ENCODE results near the gene PRUNE2.

DNA sequence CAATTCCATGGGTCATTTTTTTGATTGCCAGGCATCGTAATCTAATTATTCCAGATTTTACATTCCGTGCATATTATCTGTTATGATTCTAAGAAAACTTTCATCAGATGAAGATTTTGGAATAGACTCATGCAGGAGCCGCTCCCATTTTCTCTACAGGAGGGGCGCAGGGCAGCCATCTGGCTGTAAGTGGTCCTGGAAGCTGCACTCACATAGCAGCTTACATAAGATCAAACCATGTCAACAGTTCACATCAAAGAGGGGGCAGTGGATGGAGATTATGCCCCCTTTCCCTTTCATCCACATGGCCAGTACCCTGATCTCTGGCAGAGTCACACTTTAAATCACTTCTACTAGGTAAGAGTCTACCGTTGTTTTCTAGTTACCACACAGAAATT lies 214.9 kb downstream of the PRUNE2 start:
- TF ChIP-seq CTCF (IDR thresholded peaks at IDR 0.05) (no peak), POLR2A (IDR thresholded peaks at IDR 0.05) (no peak)
